HepG2 (cell line): ENCODE measurements around the gene SUSD3. TPM values are rescaled to one million over a fixed set of nuclear protein-coding genes. Genes with fewer than 3 reads are reported as not detected.

Experiments
- ATAC-seq: fragments of 200-7000 bp; cut with Tn5 transposase; 3 replicates; pipeline ENCODE4 v1.9.1; 2020; ENCODE audit warnings: mild to moderate bottlenecking, moderate library complexity
- BruUV-seq: library from RNA; stranded (reverse); fragments of 400-500 nt; replicated peaks from 2 replicates; lab custom pipeline; 2021; lab: Mats Ljungman, UMichigan
- CTCF ChIA-PET: fragments of 300-600 bp; formaldehyde crosslinking; extraction: SDS; loops from one replicate; lab custom pipeline; 2021; ENCODE audit warnings: low total read pairs, inconsistent platforms, low intra/inter-chr PET ratio; lab: Yijun Ruan, JAX
- POLR2A ChIA-PET: fragments of 350-600 bp; sonication (Branson Sonifier 250); formaldehyde crosslinking; loops from one replicate; lab custom pipeline; 2020; ENCODE audit warnings: antibody characterized with exemption, inconsistent platforms; lab: Yijun Ruan, JAX
- DNase-seq: peaks from one replicate; pipeline ENCODE4 v3.0.0-alpha.2; 2015; ENCODE audit warnings: low spot score
- FAIRE-seq: peaks from 3 replicates; lab custom pipeline; 2011; peaks lifted over from hg19 to GRCh38; lab: Jason Lieb, UNC
- H2AFZ ChIP-seq: one replicate; pipeline ENCODE4 v1.6.1; 2011; ENCODE audit warnings: low read length, inconsistent platforms
- H3K27ac ChIP-seq: fragments of 300-600 bp; 3 replicates; pipeline ENCODE4 v1.8.0; 2011; ENCODE audit warnings: mixed run types, mild to moderate bottlenecking, mixed read lengths, low read length, inconsistent platforms; ENCODE audit not compliant: insufficient read depth; ENCODE audit errors: extremely low read length
- H3K27me3 ChIP-seq, 2 experiments: fragments of 200-600 bp in 1 of 2; 2 replicates in 1 of 2; 3 replicates in 1 of 2; pipeline versions ENCODE4 v1.6.0 to v1.8.0; 2011; ENCODE audit warnings: low read length in 2 of 2, mild to moderate bottlenecking in 2 of 2, moderate library complexity in 2 of 2, inconsistent platforms in 1 of 2; ENCODE audit not compliant: insufficient read depth in 2 of 2, control insufficient read depth in 1 of 2
- H3K36me3 ChIP-seq, 2 experiments: fragments of 200-600 bp in 1 of 2; replicated peaks in 1 of 2; 2 replicates in 1 of 2; 3 replicates in 1 of 2; pipeline versions ENCODE4 v1.5.1 to v1.8.0; 2011; ENCODE audit warnings: low read length in 2 of 2, inconsistent platforms in 1 of 2; ENCODE audit not compliant: insufficient read depth in 2 of 2, control insufficient read depth in 1 of 2
- H3K4me1 ChIP-seq: 2 replicates; pipeline ENCODE4 v1.5.1; 2012; ENCODE audit warnings: low read length, inconsistent platforms; ENCODE audit not compliant: insufficient read depth
- H3K4me2 ChIP-seq: 2 replicates; pipeline ENCODE4 v1.6.0; 2011; ENCODE audit warnings: low read depth, low read length, inconsistent platforms
- H3K4me3 ChIP-seq, 3 experiments: fragments of 200-600 bp in 1 of 3; sonication (generic), shearing (Covaris generic) in 1 of 3; replicated peaks in 1 of 3; 2 replicates each; pipeline ENCODE4 v1.5.1; 2011 to 2016; ENCODE audit warnings: low read length in 3 of 3, inconsistent platforms in 2 of 3, low read depth in 2 of 3, mild to moderate bottlenecking in 2 of 3, control low read depth in 1 of 3, mixed read lengths in 1 of 3; ENCODE audit not compliant: insufficient read depth in 1 of 3
- H3K79me2 ChIP-seq: one replicate; pipeline ENCODE4 v1.6.1; 2011; ENCODE audit warnings: low read length, inconsistent platforms; ENCODE audit not compliant: insufficient read depth
- H3K9ac ChIP-seq: 2 replicates; pipeline ENCODE4 v1.6.0; 2011; ENCODE audit warnings: mild to moderate bottlenecking, low read depth, low read length, inconsistent platforms; ENCODE audit not compliant: insufficient read depth
- H3K9me3 ChIP-seq: 2 replicates; pipeline ENCODE4 v1.5.1; 2012; ENCODE audit warnings: mild to moderate bottlenecking, low read length
- H4K20me1 ChIP-seq: 2 replicates; pipeline ENCODE4 v1.6.0; 2011; ENCODE audit warnings: inconsistent platforms, mild to moderate bottlenecking, low read length, moderate library complexity; ENCODE audit not compliant: insufficient read depth
- ETS1 ChIP-seq: sonication (generic); formaldehyde crosslinking; IDR thresholded peaks from 2 replicates; pipeline ENCODE4 v1.4.0; 2020; ENCODE audit warnings: missing genetic modification reagents
- JDP2 ChIP-seq: sonication (generic); formaldehyde crosslinking; IDR thresholded peaks from 2 replicates; pipeline ENCODE4 v1.8.1; 2022; ENCODE audit warnings: missing genetic modification reagents, borderline replicate concordance
- NFKBIZ ChIP-seq: IDR thresholded peaks from 2 replicates; pipeline ENCODE4 v1.6.1; 2018; ENCODE audit warnings: missing genetic modification reagents, missing compliant biosample characterization
- POLR2A ChIP-seq, 2 experiments: IDR thresholded peaks; 2 replicates each; pipeline ENCODE4 v1.6.1; 2011; ENCODE audit warnings: low read depth in 2 of 2, low read length in 2 of 2, mild to moderate bottlenecking in 1 of 2, moderate library complexity in 1 of 2; ENCODE audit not compliant: insufficient read depth in 1 of 2
- TBL1XR1 ChIP-seq: fragments of 150-350 bp; IDR thresholded peaks from 2 replicates; pipeline ENCODE4 v1.6.1; 2014; ENCODE audit warnings: borderline replicate concordance, low read length; ENCODE audit not compliant: partially characterized antibody
- TP53 ChIP-seq: sonication (generic); formaldehyde crosslinking; conservative IDR thresholded peaks from 2 replicates; pipeline ENCODE4 v1.4.0; 2020; ENCODE audit warnings: missing genetic modification reagents
- ZBTB3 ChIP-seq: sonication (generic); formaldehyde crosslinking; IDR thresholded peaks from 2 replicates; pipeline ENCODE4 v1.4.0; 2020; ENCODE audit warnings: low read depth, mild to moderate bottlenecking, moderate library complexity, missing genetic modification reagents, borderline replicate concordance
- ZBTB4 ChIP-seq: sonication (generic); formaldehyde crosslinking; IDR thresholded peaks from 2 replicates; pipeline ENCODE4 v1.4.0; 2020; ENCODE audit warnings: missing genetic modification reagents, mild to moderate bottlenecking, borderline replicate concordance
- ZBTB42 ChIP-seq: sonication (generic); formaldehyde crosslinking; IDR thresholded peaks from 2 replicates; pipeline ENCODE4 v1.5.0; 2020; ENCODE audit warnings: mild to moderate bottlenecking, missing genetic modification reagents
- ZNF441 ChIP-seq: sonication (generic); formaldehyde crosslinking; IDR thresholded peaks from 2 replicates; pipeline ENCODE4 v1.7.0; 2021; ENCODE audit warnings: missing genetic modification reagents, borderline replicate concordance
- ZNF556 ChIP-seq: sonication (generic); formaldehyde crosslinking; IDR thresholded peaks from 2 replicates; pipeline ENCODE4 v1.4.0; 2020; ENCODE audit warnings: mild to moderate bottlenecking, missing genetic modification reagents, borderline replicate concordance
- ZNF644 ChIP-seq: IDR thresholded peaks from 2 replicates; pipeline ENCODE4 v1.6.1; 2016; ENCODE audit warnings: low read depth
- WGBS: methylation state at CpG from one replicate; pipeline ENCODE4 v1.1.6; 2017; ENCODE audit warnings: low lambda C conversion rate; 5-methylcytosine and 5-hydroxymethylcytosine counted together
- in situ Hi-C: cut with HindIII; loops from 2 replicates; pipeline ENCODE4 v1.10.0; 2017; ENCODE audit warnings: low pct_unique_long_range_greater_than_20kb; ENCODE audit not compliant: extremely low pct_ligation_motif_present
- intact Hi-C: fragments of 100-400 bp; cut with micrococcal nuclease; formaldehyde crosslinking; loops from one replicate; pipeline ENCODE4 v1.10.0; 2022; ENCODE audit not compliant: unreplicated experiment
- polyA plus RNA-seq, 8 experiments: library from polyadenylated mRNA; depleted of rRNA in 3 of 8; stranded (reverse) in 7 of 8; unstranded in 1 of 8; fragments of >200 nt; fragmentation: Illumina TruSeq in 4 of 8; extraction: Trizol in 4 of 8; gene quantifications; 2 replicates each; pipeline versions ENCODE4 v1.2.1 to v1.2.3, GENCODE V29; 2011 to 2016; ENCODE audit warnings: low read depth in 4 of 8, missing spikeins in 1 of 8, mixed read lengths in 1 of 8; ENCODE audit not compliant: insufficient read depth in 1 of 8
- total RNA-seq, 5 experiments: library from RNA; depleted of rRNA; stranded (reverse); fragments of >200 nt; fragmentation: Illumina TruSeq; extraction: Trizol; gene quantifications; 2 replicates each; pipeline ENCODE4 v1.2.3, GENCODE V29; 2016; ENCODE audit warnings: low read depth in 1 of 5
- TF ChIP-seq, protein P1 (sequence below): sonication (generic); formaldehyde crosslinking; IDR thresholded peaks from 2 replicates; pipeline ENCODE4 v1.9.0; 2021; ENCODE audit warnings: missing genetic modification reagents, borderline replicate concordance
- TF ChIP-seq, protein P2 (sequence below): IDR thresholded peaks from 2 replicates; pipeline ENCODE4 v1.6.1; 2016; ENCODE audit warnings: missing compliant biosample characterization, missing genetic modification reagents, borderline replicate concordance
- TF ChIP-seq, protein P3 (sequence below): sonication (generic); formaldehyde crosslinking; IDR thresholded peaks from 2 replicates; pipeline ENCODE4 v1.4.0; 2020; ENCODE audit warnings: missing genetic modification reagents

SUSD3 gene
- total and polyA plus RNA-seq, 2 of the 13 experiments (the other 11 are each of a cell fraction or from before 2014, with no cell fraction given) = 7.0 to 9.1 TPM

DNA sequence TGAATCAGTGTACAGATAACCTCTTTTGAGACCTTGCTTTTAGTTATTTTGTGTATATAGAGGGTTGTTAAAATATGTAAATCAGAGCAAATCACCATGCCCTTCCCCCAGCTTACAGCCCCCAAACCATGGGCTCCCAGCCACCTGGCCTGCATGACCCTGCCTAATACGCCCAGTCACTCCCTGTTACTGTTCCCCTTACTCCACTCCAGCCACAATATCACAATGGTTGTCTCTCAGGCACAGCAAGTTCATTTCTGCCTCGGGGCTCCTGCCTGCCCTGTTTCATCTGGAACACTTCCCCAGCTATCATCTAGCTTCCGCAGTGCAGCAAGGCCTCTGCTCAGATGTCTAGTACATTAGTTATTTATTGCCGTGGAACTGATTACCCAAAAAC lies 32.6 kb downstream of the SUSD3 start:
- FAIRE-seq = no peak
- no peaks in the 10 kb centered on the region for H3K9me3 ChIP-seq
- TF ChIP-seq, protein P1, sequence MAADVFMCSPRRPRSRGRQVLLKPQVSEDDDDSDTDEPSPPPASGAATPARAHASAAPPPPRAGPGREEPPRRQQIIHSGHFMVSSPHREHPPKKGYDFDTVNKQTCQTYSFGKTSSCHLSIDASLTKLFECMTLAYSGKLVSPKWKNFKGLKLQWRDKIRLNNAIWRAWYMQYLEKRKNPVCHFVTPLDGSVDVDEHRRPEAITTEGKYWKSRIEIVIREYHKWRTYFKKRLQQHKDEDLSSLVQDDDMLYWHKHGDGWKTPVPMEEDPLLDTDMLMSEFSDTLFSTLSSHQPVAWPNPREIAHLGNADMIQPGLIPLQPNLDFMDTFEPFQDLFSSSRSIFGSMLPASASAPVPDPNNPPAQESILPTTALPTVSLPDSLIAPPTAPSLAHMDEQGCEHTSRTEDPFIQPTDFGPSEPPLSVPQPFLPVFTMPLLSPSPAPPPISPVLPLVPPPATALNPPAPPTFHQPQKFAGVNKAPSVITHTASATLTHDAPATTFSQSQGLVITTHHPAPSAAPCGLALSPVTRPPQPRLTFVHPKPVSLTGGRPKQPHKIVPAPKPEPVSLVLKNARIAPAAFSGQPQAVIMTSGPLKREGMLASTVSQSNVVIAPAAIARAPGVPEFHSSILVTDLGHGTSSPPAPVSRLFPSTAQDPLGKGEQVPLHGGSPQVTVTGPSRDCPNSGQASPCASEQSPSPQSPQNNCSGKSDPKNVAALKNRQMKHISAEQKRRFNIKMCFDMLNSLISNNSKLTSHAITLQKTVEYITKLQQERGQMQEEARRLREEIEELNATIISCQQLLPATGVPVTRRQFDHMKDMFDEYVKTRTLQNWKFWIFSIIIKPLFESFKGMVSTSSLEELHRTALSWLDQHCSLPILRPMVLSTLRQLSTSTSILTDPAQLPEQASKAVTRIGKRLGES (CRISPR knock-in tag) = no peak
- no peak for TF ChIP-seq POLR2A (IDR thresholded peaks at IDR 0.05; ENCODE audit: insufficient read depth in 1 of 2, low read depth in 2 of 2, low read length in 2 of 2)
- TF ChIP-seq JDP2 (CRISPR knock-in tag) = no peak
- TF ChIP-seq ZNF644 (CRISPR knock-in tag) = no peak
- TF ChIP-seq ZNF556 (CRISPR knock-in tag) = no peak
- no peak for TF ChIP-seq ZBTB4 (CRISPR knock-in tag)
- TF ChIP-seq ETS1 (CRISPR knock-in tag) = no peak
- no peak for TF ChIP-seq ZBTB42 (CRISPR knock-in tag)
- TF ChIP-seq NFKBIZ (CRISPR knock-in tag) = no peak
- TF ChIP-seq ZBTB3 (CRISPR knock-in tag) = no peak
- TF ChIP-seq, protein P2, sequence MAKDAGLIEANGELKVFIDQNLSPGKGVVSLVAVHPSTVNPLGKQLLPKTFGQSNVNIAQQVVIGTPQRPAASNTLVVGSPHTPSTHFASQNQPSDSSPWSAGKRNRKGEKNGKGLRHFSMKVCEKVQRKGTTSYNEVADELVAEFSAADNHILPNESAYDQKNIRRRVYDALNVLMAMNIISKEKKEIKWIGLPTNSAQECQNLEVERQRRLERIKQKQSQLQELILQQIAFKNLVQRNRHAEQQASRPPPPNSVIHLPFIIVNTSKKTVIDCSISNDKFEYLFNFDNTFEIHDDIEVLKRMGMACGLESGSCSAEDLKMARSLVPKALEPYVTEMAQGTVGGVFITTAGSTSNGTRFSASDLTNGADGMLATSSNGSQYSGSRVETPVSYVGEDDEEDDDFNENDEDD = no peak
- TF ChIP-seq TBL1XR1 = no peak
- TF ChIP-seq, protein P3, sequence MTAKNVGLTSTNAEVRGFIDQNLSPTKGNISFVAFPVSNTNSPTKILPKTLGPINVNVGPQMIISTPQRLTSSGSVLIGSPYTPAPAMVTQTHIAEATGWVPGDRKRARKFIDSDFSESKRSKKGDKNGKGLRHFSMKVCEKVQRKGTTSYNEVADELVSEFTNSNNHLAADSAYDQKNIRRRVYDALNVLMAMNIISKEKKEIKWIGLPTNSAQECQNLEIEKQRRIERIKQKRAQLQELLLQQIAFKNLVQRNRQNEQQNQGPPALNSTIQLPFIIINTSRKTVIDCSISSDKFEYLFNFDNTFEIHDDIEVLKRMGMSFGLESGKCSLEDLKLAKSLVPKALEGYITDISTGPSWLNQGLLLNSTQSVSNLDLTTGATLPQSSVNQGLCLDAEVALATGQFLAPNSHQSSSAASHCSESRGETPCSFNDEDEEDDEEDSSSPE = no peak
- TF ChIP-seq ZNF441 (CRISPR knock-in tag) = no peak
- TF ChIP-seq TP53 (CRISPR knock-in tag) = no peak
- TF ChIP-seq, all 625 proteins: peak for 0
- in situ Hi-C loops = no loop called here
- DNase-seq = no peak
- no peak for ATAC-seq
- ChIA-PET POLR2A (no interaction called here), CTCF (no interaction called here)
- Histone ChIP-seq H4K20me1 (no peaks in the 10 kb centered on the region), H3K4me1 (peaks cover 64% of the 10 kb centered on the region), H3K9ac (no peak overlapping the region), H3K4me2 (no peak overlapping the region), H2AFZ (no peak overlapping the region), H3K4me3 (no peak overlapping the region), H3K79me2 (no peaks in the 10 kb centered on the region), H3K36me3 (no peaks in the 10 kb centered on the region), H3K27me3 (peaks cover 1 to 5% of the 10 kb centered on the region in 2 experiments; a peak in 1 of 5 replicates), H3K27ac (no peak overlapping the region)
- no TSS peak for BruUV-seq
- WGBS = 54% methylated on average over 4 of the region's 4 CpGs
- intact Hi-C loops = no loop called here
